ENCODE measurements around the gene PIK3CA. TPM values are rescaled to one million over a fixed set of nuclear protein-coding genes. Genes with fewer than 3 reads are reported as not detected.

Gene PIK3CA
- total and polyA plus RNA-seq, 2 experiments from 2014 or later, result 5.1 to 13.4 TPM

GRCh38 chr3:179156775-179157174 lies 8.6 kb downstream of the PIK3CA start:
- DNase-seq (ENCODE audit: low spot score) (no peak), ATAC-seq (no peak)
- Mint-ChIP-seq H3K27ac (no peak overlapping the region), H3K4me1 (peaks cover 3% of the 10 kb centered on the region), H3K36me3 (ENCODE audit: low read depth) (peaks cover 4% of the 10 kb centered on the region; the same call in 1 of the 3 replicates), H3K27me3 (ENCODE audit: insufficient read depth, low read depth, poor library complexity) (no peaks in the 10 kb centered on the region), H3K9me3 (peaks cover 5% of the 10 kb centered on the region; the same call in 1 of the 3 replicates), H3K4me3 (no peak overlapping the region)
- peaks cover 6% of the 10 kb centered on the region for H3K4me1 ChIP-seq (ENCODE audit: insufficient read depth)
- no peaks in the 10 kb centered on the region for H3K27me3 ChIP-seq (ENCODE audit: insufficient read depth)
- TF ChIP-seq ZNF331 (CRISPR knock-in tag; IDR thresholded peaks at IDR 0.05; ENCODE audit: low read depth) (no peak), EZH2phosphoT487 (IDR thresholded peaks at IDR 0.05; ENCODE audit: unreplicated experiment) (no peak), ZNF462 (CRISPR knock-in tag; IDR thresholded peaks at IDR 0.05) (no peak), ZNF114 (CRISPR knock-in tag; IDR thresholded peaks at IDR 0.05) (no peak), NANOG (IDR thresholded peaks at IDR 0.05; ENCODE audit: borderline replicate concordance) (no peak), STAT1 (IDR thresholded peaks at IDR 0.05; ENCODE audit: unreplicated experiment) (no peak), REST (IDR thresholded peaks at IDR 0.05; ENCODE audit: unreplicated experiment) (no peak), CREB1 (CRISPR knock-in tag; IDR thresholded peaks at IDR 0.05; ENCODE audit: low read depth) (no peak), JUNB (IDR thresholded peaks at IDR 0.05; ENCODE audit: unreplicated experiment) (no peak), EZH2 (IDR thresholded peaks at IDR 0.05; ENCODE audit: low read depth, unreplicated experiment) (no peak), POLR2AphosphoS5 (IDR thresholded peaks at IDR 0.05; ENCODE audit: low read depth) (no peak), ETS1 (IDR thresholded peaks at IDR 0.05) (no peak)
- TF ChIP-seq, protein P1, sequence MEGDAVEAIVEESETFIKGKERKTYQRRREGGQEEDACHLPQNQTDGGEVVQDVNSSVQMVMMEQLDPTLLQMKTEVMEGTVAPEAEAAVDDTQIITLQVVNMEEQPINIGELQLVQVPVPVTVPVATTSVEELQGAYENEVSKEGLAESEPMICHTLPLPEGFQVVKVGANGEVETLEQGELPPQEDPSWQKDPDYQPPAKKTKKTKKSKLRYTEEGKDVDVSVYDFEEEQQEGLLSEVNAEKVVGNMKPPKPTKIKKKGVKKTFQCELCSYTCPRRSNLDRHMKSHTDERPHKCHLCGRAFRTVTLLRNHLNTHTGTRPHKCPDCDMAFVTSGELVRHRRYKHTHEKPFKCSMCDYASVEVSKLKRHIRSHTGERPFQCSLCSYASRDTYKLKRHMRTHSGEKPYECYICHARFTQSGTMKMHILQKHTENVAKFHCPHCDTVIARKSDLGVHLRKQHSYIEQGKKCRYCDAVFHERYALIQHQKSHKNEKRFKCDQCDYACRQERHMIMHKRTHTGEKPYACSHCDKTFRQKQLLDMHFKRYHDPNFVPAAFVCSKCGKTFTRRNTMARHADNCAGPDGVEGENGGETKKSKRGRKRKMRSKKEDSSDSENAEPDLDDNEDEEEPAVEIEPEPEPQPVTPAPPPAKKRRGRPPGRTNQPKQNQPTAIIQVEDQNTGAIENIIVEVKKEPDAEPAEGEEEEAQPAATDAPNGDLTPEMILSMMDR (conservative IDR thresholded peaks at IDR 0.05; ENCODE audit: low read depth in 2 of 2), result no peak
- no peaks in the 10 kb centered on the region for H3F3A ChIP-seq (replicated peaks; ENCODE audit: low read depth)
- no peak overlapping the region for H3K27ac ChIP-seq (ENCODE audit: low read depth)
- peaks cover 100% of the 10 kb centered on the region for H3K79me2 ChIP-seq (replicated peaks; ENCODE audit: insufficient read depth)
- no peaks in the 10 kb centered on the region for H3K9me2 ChIP-seq (ENCODE audit: insufficient read depth)
- H3K4me3 ChIP-seq, result no peak overlapping the region
- no peak overlapping the region for H2AFZ ChIP-seq
- no peaks in the 10 kb centered on the region for H3K36me3 ChIP-seq (ENCODE audit: insufficient read depth)
- no peak overlapping the region for H3K4me2 ChIP-seq
- no peaks in the 10 kb centered on the region for H4K20me1 ChIP-seq (replicated peaks; ENCODE audit: insufficient read depth)
